GM20000 (cell line): ENCODE measurements around the gene USP6.
"Not testable (repeated sequence)": the region's sequence is repeated elsewhere in the genome, so short reads cannot be mapped to it uniquely, and the experiment has no call there.

Source experiments
- DNase-seq: peaks from one replicate; pipeline ENCODE4 v3.0.0; 2012; ENCODE audit warnings: low spot score
- TF ChIP-seq, protein P1 (sequence below): IDR thresholded peaks from 2 replicates; pipeline ENCODE4 v1.5.1; 2012; ENCODE audit warnings: mild to moderate bottlenecking, control low read depth; ENCODE audit errors: extremely low read depth, missing control alignments

Gene USP6

DNA sequence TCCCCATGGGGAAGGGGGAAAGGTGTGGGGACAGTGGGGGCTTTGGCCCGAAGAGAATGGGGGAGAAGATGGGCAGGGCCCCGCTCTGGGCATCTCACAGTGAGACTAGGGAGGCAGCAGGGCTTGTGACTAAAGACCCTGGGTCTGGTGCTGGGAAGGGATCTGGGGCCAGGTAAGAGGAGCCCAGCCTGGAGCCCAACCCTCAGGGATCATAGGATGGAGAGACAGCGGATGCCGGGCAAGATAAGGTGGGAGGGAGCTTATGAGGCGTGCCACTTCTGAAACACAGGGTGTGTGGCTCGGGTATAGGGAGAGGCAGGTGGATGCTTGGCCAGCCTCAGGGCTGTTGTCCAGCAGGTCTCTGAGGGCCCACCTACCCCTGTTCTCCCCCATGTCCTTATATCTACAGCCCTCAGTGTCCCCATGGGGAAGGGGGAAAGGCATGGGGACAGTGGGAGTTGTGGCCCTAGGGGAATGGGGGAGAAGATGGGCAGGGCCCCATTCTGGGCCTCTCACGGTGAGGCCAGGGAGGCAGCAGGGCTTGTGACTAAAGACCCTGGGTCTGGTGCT lies 15.4 kb downstream of the USP6 start:
- no peak for DNase-seq
- TF ChIP-seq, protein P1, sequence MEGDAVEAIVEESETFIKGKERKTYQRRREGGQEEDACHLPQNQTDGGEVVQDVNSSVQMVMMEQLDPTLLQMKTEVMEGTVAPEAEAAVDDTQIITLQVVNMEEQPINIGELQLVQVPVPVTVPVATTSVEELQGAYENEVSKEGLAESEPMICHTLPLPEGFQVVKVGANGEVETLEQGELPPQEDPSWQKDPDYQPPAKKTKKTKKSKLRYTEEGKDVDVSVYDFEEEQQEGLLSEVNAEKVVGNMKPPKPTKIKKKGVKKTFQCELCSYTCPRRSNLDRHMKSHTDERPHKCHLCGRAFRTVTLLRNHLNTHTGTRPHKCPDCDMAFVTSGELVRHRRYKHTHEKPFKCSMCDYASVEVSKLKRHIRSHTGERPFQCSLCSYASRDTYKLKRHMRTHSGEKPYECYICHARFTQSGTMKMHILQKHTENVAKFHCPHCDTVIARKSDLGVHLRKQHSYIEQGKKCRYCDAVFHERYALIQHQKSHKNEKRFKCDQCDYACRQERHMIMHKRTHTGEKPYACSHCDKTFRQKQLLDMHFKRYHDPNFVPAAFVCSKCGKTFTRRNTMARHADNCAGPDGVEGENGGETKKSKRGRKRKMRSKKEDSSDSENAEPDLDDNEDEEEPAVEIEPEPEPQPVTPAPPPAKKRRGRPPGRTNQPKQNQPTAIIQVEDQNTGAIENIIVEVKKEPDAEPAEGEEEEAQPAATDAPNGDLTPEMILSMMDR: no peak

DNA sequence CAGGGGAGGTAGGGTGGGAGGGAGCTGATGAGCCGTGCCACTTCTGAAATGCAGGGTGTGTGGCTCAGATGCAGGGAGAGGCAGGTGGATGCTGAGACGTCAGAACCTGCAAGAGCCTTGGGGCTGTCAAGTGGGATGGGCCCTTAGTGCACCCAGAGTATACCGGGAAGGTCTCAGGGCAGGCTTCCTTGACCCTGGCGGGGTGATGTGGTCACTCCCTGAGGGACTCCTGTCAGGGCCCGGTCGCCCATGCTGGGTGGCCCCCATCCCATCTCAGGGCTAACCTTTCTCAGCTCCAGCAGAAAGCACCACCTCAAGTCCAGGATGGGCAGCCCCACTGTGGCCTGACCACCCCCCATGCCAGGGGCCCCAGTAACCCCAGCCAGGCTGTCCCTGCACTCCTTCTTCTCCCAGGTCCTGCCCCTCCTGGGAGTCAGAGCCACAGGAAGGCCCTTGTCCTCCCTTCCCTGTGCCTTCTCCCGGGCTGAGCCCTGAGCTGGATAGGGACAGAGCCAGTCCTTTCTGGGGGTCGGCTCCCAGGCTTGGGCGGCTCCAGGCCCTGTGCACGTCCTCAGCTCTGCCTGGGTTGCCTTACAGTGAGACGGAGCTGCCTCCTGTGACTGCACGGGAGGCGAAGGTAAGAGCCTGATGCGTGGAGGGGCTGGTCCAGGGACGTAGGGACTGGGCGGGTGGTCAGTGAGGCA lies 16.1 kb downstream of the USP6 start:
- DNase-seq: not testable (repeated sequence)

DNA sequence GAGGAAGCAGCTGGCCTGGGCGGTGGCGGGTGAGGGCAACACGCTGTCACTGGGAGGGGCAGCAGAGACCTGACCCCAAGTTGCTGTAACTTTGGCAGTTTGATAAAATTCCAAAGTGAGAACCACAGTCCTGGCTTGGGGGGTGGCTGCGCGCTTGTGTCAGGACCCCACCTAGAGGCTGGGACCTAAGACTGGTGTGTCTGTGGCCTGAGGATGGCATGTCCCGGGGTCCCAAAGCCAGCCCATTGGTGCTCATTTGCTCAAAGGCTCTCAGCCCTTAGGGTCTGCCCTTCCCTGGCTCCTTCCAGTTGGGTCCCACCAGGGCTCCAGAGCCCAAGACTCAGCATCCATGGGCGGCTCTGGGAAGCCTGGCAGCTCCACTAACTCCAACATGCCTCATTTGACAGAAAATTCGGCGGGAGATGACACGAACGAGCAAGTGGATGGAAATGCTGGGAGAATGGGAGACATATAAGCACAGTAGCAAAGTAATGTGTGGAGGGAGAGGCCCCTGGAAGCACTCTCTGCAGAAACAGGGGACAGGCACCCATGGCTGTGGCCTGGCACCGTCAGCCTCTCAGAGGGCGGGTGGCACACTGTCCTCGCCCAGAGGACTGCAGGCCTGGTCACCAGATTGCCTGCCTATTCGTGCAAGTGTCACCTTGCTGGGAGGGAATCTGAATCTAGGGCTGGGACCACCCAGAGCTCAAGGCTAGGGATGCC lies 16.8 kb downstream of the USP6 start:
- not testable (repeated sequence) for DNase-seq

DNA sequence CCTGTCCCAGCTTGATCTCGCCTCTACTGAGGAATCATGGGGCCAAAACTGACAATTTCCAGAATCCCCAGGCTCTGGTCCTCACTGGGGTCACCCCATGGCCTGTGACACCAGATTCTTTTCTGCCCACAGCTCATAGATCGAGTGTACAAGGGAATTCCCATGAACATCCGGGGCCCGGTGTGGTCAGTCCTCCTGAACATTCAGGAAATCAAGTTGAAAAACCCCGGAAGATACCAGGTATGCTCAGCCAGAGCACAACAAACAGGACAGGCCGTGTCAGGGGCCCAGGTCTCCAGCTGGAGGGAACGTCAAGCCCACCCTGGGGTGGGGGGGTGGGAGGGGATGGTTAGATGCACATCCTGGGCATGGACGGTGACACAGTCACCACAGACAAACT lies 17.5 kb downstream of the USP6 start:
- DNase-seq: no peak
- TF ChIP-seq, protein P1: no peak

- DNase-seq: not testable (repeated sequence)
Measured at GRCh38 chr17:5133961-5134360, 18.1 kb downstream of the USP6 start.

DNA sequence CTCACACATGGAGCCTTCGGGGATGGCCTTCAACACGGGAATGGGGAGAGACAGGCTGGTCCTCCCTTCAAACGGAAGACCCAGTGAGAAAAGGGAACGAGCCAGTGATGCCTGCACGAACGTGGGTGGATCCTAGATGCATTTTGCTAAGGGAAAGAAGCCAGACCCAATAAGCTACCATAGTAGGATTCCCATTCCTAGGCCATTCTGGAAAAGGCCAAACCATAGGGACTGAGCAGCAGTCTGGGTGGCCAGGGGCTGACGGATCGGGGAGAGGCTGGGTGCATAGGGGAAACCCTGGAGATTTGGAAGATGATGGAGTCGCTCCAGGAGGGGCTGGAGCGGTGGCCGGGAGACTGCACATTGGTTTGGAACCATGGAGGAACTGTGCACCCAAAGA lies 18.7 kb downstream of the USP6 start:
- not testable (repeated sequence) for DNase-seq

DNA sequence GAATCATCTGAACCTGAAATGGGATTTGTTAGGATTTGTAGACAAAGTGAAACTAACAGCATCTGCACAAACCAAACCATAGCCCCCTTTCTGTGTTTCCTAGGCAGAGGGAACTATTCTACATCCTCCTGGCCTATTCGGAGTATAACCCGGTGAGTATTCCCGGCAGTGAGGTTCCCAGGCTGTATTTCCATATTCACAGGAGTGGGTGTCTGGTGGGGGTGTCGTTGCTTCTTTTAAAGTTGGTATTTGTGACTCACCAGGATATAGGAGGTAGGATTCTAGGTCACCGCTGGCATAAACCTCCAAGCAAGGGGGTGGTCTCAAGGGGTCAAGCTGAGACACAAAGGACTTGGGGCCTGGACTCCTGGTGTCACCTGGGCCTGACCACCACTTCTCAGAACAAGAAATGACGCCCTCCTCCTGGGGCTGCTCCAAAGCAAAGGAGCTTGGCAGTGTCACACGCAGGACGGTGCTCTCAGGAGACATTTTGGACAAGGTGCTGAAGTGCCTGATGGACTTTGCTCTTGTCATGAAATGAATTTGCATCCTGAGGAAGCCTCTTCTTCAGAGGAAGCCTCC lies 19.4 kb downstream of the USP6 start:
- not testable (repeated sequence) for DNase-seq

GRCh38 chr17:5135726-5136579 lies 20.1 kb downstream of the USP6 start:
- no peak for DNase-seq
- TF ChIP-seq, protein P1: no peak

- DNase-seq: not testable (repeated sequence)
Measured at GRCh38 chr17:5136580-5137412, 21.0 kb downstream of the USP6 start.

DNA sequence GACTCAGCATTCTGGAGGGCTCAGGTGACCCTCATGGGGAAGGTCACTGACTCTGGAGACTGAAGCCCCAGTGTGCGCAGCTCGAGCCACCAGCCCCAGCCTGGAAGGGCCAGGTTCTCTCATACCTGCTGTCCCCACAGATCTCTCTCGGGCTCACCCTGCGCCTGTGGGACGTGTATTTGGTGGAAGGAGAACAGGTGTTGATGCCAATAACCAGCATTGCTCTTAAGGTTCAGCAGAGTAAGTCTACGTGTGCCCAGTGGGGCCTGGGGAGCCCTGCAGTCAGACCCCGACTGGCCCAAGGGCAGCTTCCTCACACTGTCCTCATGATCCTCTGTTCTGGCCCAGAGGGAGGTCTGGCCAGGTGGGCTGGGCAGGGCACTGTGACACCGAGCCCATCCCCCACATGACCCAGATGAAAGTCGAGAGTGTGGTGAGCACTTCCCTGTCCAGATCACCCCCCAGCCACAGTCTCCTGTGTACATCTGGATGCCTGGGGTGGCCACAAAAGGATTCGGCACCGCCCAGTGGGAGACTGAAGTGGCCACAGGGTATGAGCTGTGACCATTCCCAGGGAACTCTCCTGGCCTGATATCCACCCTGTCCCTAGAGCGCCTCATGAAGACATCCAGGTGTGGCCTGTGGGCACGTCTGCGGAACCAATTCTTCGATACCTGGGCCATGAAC lies 21.8 kb downstream of the USP6 start:
- not testable (repeated sequence) for DNase-seq

DNA sequence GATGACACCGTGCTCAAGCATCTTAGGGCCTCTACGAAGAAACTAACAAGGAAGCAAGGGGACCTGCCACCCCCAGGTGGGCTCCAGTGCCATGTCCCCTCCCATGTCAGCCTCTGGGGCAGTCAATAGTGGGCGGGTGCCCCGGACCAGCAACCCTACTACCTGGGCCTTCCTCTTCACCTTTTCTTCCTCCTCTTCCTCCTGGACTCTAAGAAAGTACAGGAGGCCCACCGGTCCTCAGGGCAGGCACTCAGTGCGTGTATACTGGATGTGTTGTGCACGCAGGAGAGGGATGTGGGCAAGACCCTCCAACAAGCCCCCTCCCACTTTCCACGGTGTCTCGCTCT lies 22.3 kb downstream of the USP6 start:
- not testable (repeated sequence) for DNase-seq
